ENCODE data around the gene PTAFR.

The PTAFR gene

GRCh38 chr1:28132171-28133167 lies 44.0 kb downstream of the PTAFR start:
- H3K27ac ChIP-seq = no peak overlapping the region
- TF ChIP-seq CTCF (IDR thresholded peaks at IDR 0.05) = no peak
- no peak for TF ChIP-seq ZFX (IDR thresholded peaks at IDR 0.05; ENCODE audit: borderline replicate concordance)

GRCh38 chr1:28130901-28131300 lies 45.6 kb downstream of the PTAFR start:
- no peak overlapping the region for H3K27ac ChIP-seq
- TF ChIP-seq ZFX (IDR thresholded peaks at IDR 0.05; ENCODE audit: borderline replicate concordance) = no peak
- TF ChIP-seq CTCF (IDR thresholded peaks at IDR 0.05) = no peak

- no peak overlapping the region for H3K27ac ChIP-seq
- TF ChIP-seq ZFX (IDR thresholded peaks at IDR 0.05; ENCODE audit: borderline replicate concordance) = no peak
- no peak for TF ChIP-seq CTCF (IDR thresholded peaks at IDR 0.05)
Measured at GRCh38 chr1:28129150-28129549, 47.3 kb downstream of the PTAFR start.

- H3K27ac ChIP-seq = no peak overlapping the region
- TF ChIP-seq CTCF (IDR thresholded peaks at IDR 0.05) (no peak), ZFX (IDR thresholded peaks at IDR 0.05; ENCODE audit: borderline replicate concordance) (no peak)
Measured at GRCh38 chr1:28127617-28128257, 48.8 kb downstream of the PTAFR start.

GRCh38 chr1:28126783-28127490 lies 49.6 kb downstream of the PTAFR start:
- no peak overlapping the region for H3K27ac ChIP-seq
- TF ChIP-seq ZFX (IDR thresholded peaks at IDR 0.05; ENCODE audit: borderline replicate concordance) (no peak), CTCF (IDR thresholded peaks at IDR 0.05) (no peak)

- TF ChIP-seq ZFX (IDR thresholded peaks at IDR 0.05; ENCODE audit: borderline replicate concordance) (no peak), CTCF (IDR thresholded peaks at IDR 0.05) (no peak)
- no peak overlapping the region for H3K27ac ChIP-seq
Measured at GRCh38 chr1:28126212-28126611, 50.3 kb downstream of the PTAFR start.

Measured in 22Rv1 (cell line).